ENCODE data around the gene CR2. TPM values are rescaled to one million over a fixed set of nuclear protein-coding genes. Genes with fewer than 3 reads are reported as not detected.
"Not testable (repeated sequence)": the region's sequence is repeated elsewhere in the genome, so short reads cannot be mapped to it uniquely, and the experiment has no call there.

Gene CR2
- total RNA-seq, 1 donor from 2014 or later = not detected

GRCh38 chr1:207536263-207536662 lies 82.1 kb downstream of the CR2 start:
- not testable (repeated sequence) for H3K4me1 Mint-ChIP-seq (ENCODE audit: unreplicated experiment); DNase-seq (ENCODE audit: extremely low spot score, unreplicated experiment); H3K36me3 Mint-ChIP-seq; H3K4me3 Mint-ChIP-seq; H3K27me3 Mint-ChIP-seq; H3K27ac Mint-ChIP-seq; H3K9me3 Mint-ChIP-seq

Other genes starting within 250 kb of the CR2 start
- 60.0 and 292 TPM in 2 replicates for gene CD55, start 132.7 kb upstream of the CR2 start, total RNA-seq (ENCODE audit: low replicate concordance)
- 0.02 and 0.56 TPM in 2 replicates for gene CR1, start 41.8 kb downstream of the CR2 start, total RNA-seq (ENCODE audit: low replicate concordance)
- not detected in 2 replicates for gene CR1L, start 190.8 kb downstream of the CR2 start, total RNA-seq (ENCODE audit: low replicate concordance)